Naive B cell (primary cell): ENCODE data around the gene TNF. TPM values are rescaled to one million over a fixed set of nuclear protein-coding genes. Genes with fewer than 3 reads are reported as not detected.

Experiments
- ATAC-seq, 2 donors: fragments of 150-1000 bp; cut with Tn5 transposase; 2 replicates each; pipeline ENCODE4 v1.10.0; 2021; ENCODE audit warnings: low read depth in 2 of 2, mild to moderate bottlenecking in 2 of 2, moderate library complexity in 2 of 2
- DNase-seq: peaks from one replicate; pipeline ENCODE4 v3.0.0; 2022
- H3K27ac Mint-ChIP-seq, 6 donors: one replicate each; pipeline ENCODE4 v1.8.0; 2020 to 2022; ENCODE audit warnings: mild to moderate bottlenecking in 6 of 6, mixed read lengths in 6 of 6, moderate library complexity in 5 of 6, inconsistent platforms in 2 of 6
- H3K27me3 Mint-ChIP-seq, 3 donors: one replicate each; pipeline ENCODE4 v1.8.0; 2021 to 2022; ENCODE audit warnings: mixed read lengths in 3 of 3, mild to moderate bottlenecking in 1 of 3
- H3K36me3 Mint-ChIP-seq, 2 donors: one replicate each; pipeline ENCODE4 v1.8.0; 2020 to 2022; ENCODE audit warnings: mixed read lengths in 2 of 2, inconsistent platforms in 1 of 2, mild to moderate bottlenecking in 1 of 2
- H3K4me1 Mint-ChIP-seq, 3 donors: one replicate each; pipeline ENCODE4 v1.8.0; 2020 to 2022; ENCODE audit warnings: mixed read lengths in 3 of 3, inconsistent platforms in 1 of 3, mild to moderate bottlenecking in 1 of 3, moderate library complexity in 1 of 3
- H3K4me3 Mint-ChIP-seq, 8 donors: one replicate each; pipeline ENCODE4 v1.8.0; 2020 to 2022; ENCODE audit warnings: mild to moderate bottlenecking in 8 of 8, mixed read lengths in 8 of 8, moderate library complexity in 8 of 8, inconsistent platforms in 2 of 8
- H3K9me3 Mint-ChIP-seq, 7 donors: one replicate each; pipeline ENCODE4 v1.8.0; 2020 to 2022; ENCODE audit warnings: mixed read lengths in 7 of 7, mild to moderate bottlenecking in 5 of 7, inconsistent platforms in 2 of 7, moderate library complexity in 1 of 7
- polyA plus RNA-seq, 6 donors: library from polyadenylated mRNA; unstranded; fragments of 300-500 nt; fragmentation: Illumina TruSeq; gene quantifications; one replicate each; pipeline ENCODE4 v1.2.3, GENCODE V29; 2021; ENCODE audit warnings: low read depth in 6 of 6

Gene TNF
- polyA plus RNA-seq, 6 donors from 2014 or later = 1.1 to 5.2 (median 2.6) TPM

- H3K36me3 Mint-ChIP-seq = peaks cover 26 to 27% of the 10 kb centered on the region in 2 donors
Observed at GRCh38 chr6:31534521-31535040, 40.8 kb upstream of the TNF start.

GRCh38 chr6:31535538-31536324 lies 39.6 kb upstream of the TNF start:
- no peaks in the 10 kb centered on the region for H3K9me3 Mint-ChIP-seq
- peaks cover 35 to 42% (median 42%) of the 10 kb centered on the region in 3 donors for H3K4me1 Mint-ChIP-seq
- H3K4me3 Mint-ChIP-seq = peak overlapping the region in 1 of 8 donors; percentile 37
- no peak for DNase-seq
- no peak for ATAC-seq
- peaks cover 25 to 27% of the 10 kb centered on the region in 2 donors for H3K36me3 Mint-ChIP-seq
- H3K27ac Mint-ChIP-seq = peak overlapping the region in 3 of 6 donors; percentile 36 to 72 (median 38)
- no peaks in the 10 kb centered on the region for H3K27me3 Mint-ChIP-seq

More at GRCh38 chr6:31534521-31535040, 40.8 kb upstream of the TNF start:
- Mint-ChIP-seq H3K27ac (peak overlapping the region in 1 of 6 donors; percentile 28), H3K4me1 (peaks cover 30 to 34% (median 33%) of the 10 kb centered on the region in 3 donors), H3K27me3 (no peaks in the 10 kb centered on the region), H3K4me3 (no peak overlapping the region), H3K9me3 (no peaks in the 10 kb centered on the region)
- DNase-seq (no peak), ATAC-seq (no peak)

GRCh38 chr6:31538805-31539400 lies 36.5 kb upstream of the TNF start:
- no peak for ATAC-seq
- Mint-ChIP-seq H3K4me3 (peak overlapping the region in 7 of 8 donors; percentile 22 to 100 (median 79)), H3K27me3 (no peaks in the 10 kb centered on the region), H3K36me3 (peaks cover 22 to 25% of the 10 kb centered on the region in 2 donors), H3K4me1 (peaks cover 35 to 56% (median 49%) of the 10 kb centered on the region in 3 donors), H3K9me3 (no peaks in the 10 kb centered on the region), H3K27ac (peak overlapping the region in 5 of 6 donors; percentile 2 to 97 (median 39))
- DNase-seq = no peak

- no peaks in the 10 kb centered on the region for H3K27me3 Mint-ChIP-seq
- H3K4me3 Mint-ChIP-seq = peak overlapping the region; percentile 90 to 100 (median 99)
- H3K27ac Mint-ChIP-seq = peak overlapping the region in 5 of 6 donors; percentile 94 to 100 (median 100)
- H3K4me1 Mint-ChIP-seq = peaks cover 37 to 49% (median 48%) of the 10 kb centered on the region in 3 donors
- H3K9me3 Mint-ChIP-seq = no peaks in the 10 kb centered on the region
- ATAC-seq (no peak), DNase-seq (no peak)
- peaks cover 20 to 22% of the 10 kb centered on the region in 2 donors for H3K36me3 Mint-ChIP-seq
Observed at GRCh38 chr6:31540640-31541039, 34.7 kb upstream of the TNF start.

- Mint-ChIP-seq H3K27ac (peak overlapping the region; percentile 97 to 100 (median 100)), H3K9me3 (no peaks in the 10 kb centered on the region), H3K4me3 (peak overlapping the region; percentile 90 to 100 (median 99)), H3K27me3 (no peaks in the 10 kb centered on the region), H3K4me1 (peaks cover 36 to 47% (median 42%) of the 10 kb centered on the region in 3 donors), H3K36me3 (peaks cover 15 to 22% of the 10 kb centered on the region in 2 donors)
- peak; percentile 69 for DNase-seq
- ATAC-seq = peak; percentile 35 to 42
Observed at GRCh38 chr6:31541059-31541657, 34.2 kb upstream of the TNF start.

- ATAC-seq (peak; percentile 73 to 75), DNase-seq (peak; percentile 91)
- Mint-ChIP-seq H3K27me3 (no peaks in the 10 kb centered on the region), H3K4me1 (peaks cover 42 to 53% (median 45%) of the 10 kb centered on the region in 3 donors), H3K27ac (peak within 1 kb of the TSS; percentile 97 to 100 (median 100)), H3K4me3 (peak within 1 kb of the TSS; percentile 90 to 100 (median 99)), H3K9me3 (no peaks in the 10 kb centered on the region), H3K36me3 (peaks cover 10 to 22% of the 10 kb centered on the region in 2 donors)
Observed at GRCh38 chr6:31541658-31542521, 33.5 kb upstream of the TNF start, which contains the start of gene DDX39B. Gene DDX39B, minus strand, starts transcription at chr6:31542003. Its CDS starts 1,471 bp downstream, at chr6:31540532.

GRCh38 chr6:31543639-31544038 lies 31.7 kb upstream of the TNF start:
- DNase-seq (no peak), ATAC-seq (no peak)
- Mint-ChIP-seq H3K27ac (peak overlapping the region in 1 of 6 donors; percentile 97), H3K9me3 (no peaks in the 10 kb centered on the region), H3K36me3 (peaks cover 11 to 17% of the 10 kb centered on the region in 2 donors), H3K4me1 (peaks cover 44 to 60% (median 48%) of the 10 kb centered on the region in 3 donors), H3K27me3 (no peaks in the 10 kb centered on the region), H3K4me3 (peak overlapping the region in 2 of 8 donors; percentile 52 to 100)

- peak overlapping the region in 3 of 8 donors; percentile 40 to 61 (median 49) for H3K4me3 Mint-ChIP-seq
- no peak for DNase-seq
- ATAC-seq = no peak
- H3K36me3 Mint-ChIP-seq = peaks cover 7 to 10% of the 10 kb centered on the region in 2 donors
- no peaks in the 10 kb centered on the region for H3K9me3 Mint-ChIP-seq
- no peaks in the 10 kb centered on the region for H3K27me3 Mint-ChIP-seq
- H3K27ac Mint-ChIP-seq = no peak overlapping the region
- peaks cover 35 to 55% (median 38%) of the 10 kb centered on the region in 3 donors for H3K4me1 Mint-ChIP-seq
Observed at GRCh38 chr6:31544676-31545075, 30.7 kb upstream of the TNF start.

GRCh38 chr6:31545291-31545690 lies 30.1 kb upstream of the TNF start:
- ATAC-seq = no peak
- Mint-ChIP-seq H3K27ac (peak overlapping the region in 1 of 6 donors; percentile 75), H3K36me3 (peaks cover 2 to 5% of the 10 kb centered on the region in 2 donors), H3K4me3 (peak overlapping the region in 3 of 8 donors; percentile 13 to 72 (median 46)), H3K4me1 (peaks cover 32 to 53% (median 32%) of the 10 kb centered on the region in 3 donors), H3K9me3 (no peaks in the 10 kb centered on the region), H3K27me3 (no peaks in the 10 kb centered on the region)
- DNase-seq = no peak

GRCh38 chr6:31546339-31546957 lies 28.9 kb upstream of the TNF start, which contains the start of gene ATP6V1G2:
Gene ATP6V1G2, minus strand, starts transcription at chr6:31546608. Its CDS starts 49 bp downstream, at chr6:31546559.
- Mint-ChIP-seq H3K4me3 (peak within 1 kb of the TSS; percentile 84 to 95 (median 91)), H3K9me3 (no peaks in the 10 kb centered on the region), H3K36me3 (peaks cover 0 to 5% of the 10 kb centered on the region in 2 donors), H3K27me3 (no peaks in the 10 kb centered on the region), H3K27ac (peak within 1 kb of the TSS; percentile 83 to 98 (median 96)), H3K4me1 (peaks cover 26 to 52% (median 28%) of the 10 kb centered on the region in 3 donors)
- ATAC-seq (peak; percentile 45), DNase-seq (peak; percentile 77)

- H3K9me3 Mint-ChIP-seq = no peaks in the 10 kb centered on the region
- ATAC-seq = peak; percentile 89 to 90
- peaks cover 0 to 5% of the 10 kb centered on the region in 2 donors for H3K36me3 Mint-ChIP-seq
- peak; percentile 92 for DNase-seq
- peak within 1 kb of the TSS; percentile 83 to 98 (median 96) for H3K27ac Mint-ChIP-seq
- H3K27me3 Mint-ChIP-seq = no peaks in the 10 kb centered on the region
- peaks cover 26 to 55% (median 27%) of the 10 kb centered on the region in 3 donors for H3K4me1 Mint-ChIP-seq
- peak within 1 kb of the TSS; percentile 84 to 95 (median 91) for H3K4me3 Mint-ChIP-seq
Observed at GRCh38 chr6:31546958-31547726, 28.2 kb upstream of the TNF start, which contains the start of gene NFKBIL1. Gene NFKBIL1, plus strand, starts transcription at chr6:31547608. Its CDS starts 87 bp downstream, at chr6:31547695.
